Loucy (cell line): ENCODE results near the gene FCAMR.

Source experiments
- CTCF ChIP-seq: fragments of 200-600 bp; sonication (generic); conservative IDR thresholded peaks from 2 replicates; pipeline ENCODE4 v1.5.1; 2014; ENCODE audit warnings: mild to moderate bottlenecking, antibody characterized with exemption, low read length
- EZH2phosphoT487 ChIP-seq: fragments of 200-600 bp; IDR thresholded peaks from 2 replicates; pipeline ENCODE4 v1.6.1; 2018; ENCODE audit warnings: antibody characterized with exemption, mild to moderate bottlenecking, moderate library complexity, borderline replicate concordance

GRCh38 chr1:206909161-206909882 is 60.9 kb downstream of the FCAMR start:
- TF ChIP-seq CTCF (no peak), EZH2phosphoT487 (no peak)
